ENCODE data around the gene ACTL6B.

ACTL6B gene

GRCh38 chr7:100683659-100684533, 27.6 kb upstream of the ACTL6B start:
- no peak for DNase-seq

GRCh38 chr7:100682991-100683658, 26.9 kb upstream of the ACTL6B start:
- DNase-seq, result no peak

- no peak for DNase-seq
Observed at GRCh38 chr7:100682228-100682741, 26.0 kb upstream of the ACTL6B start.

- DNase-seq, result no peak
Observed at GRCh38 chr7:100681491-100682227, 25.4 kb upstream of the ACTL6B start.

- no peak for DNase-seq
Observed at GRCh38 chr7:100680576-100681271, 24.5 kb upstream of the ACTL6B start.

- no peak for DNase-seq
Observed at GRCh38 chr7:100679927-100680575, 23.8 kb upstream of the ACTL6B start.

- DNase-seq, result no peak
Observed at GRCh38 chr7:100679129-100679926, 23.1 kb upstream of the ACTL6B start.

- no peak for DNase-seq
Observed at GRCh38 chr7:100678291-100678984, 22.2 kb upstream of the ACTL6B start.

- DNase-seq, result no peak
Observed at GRCh38 chr7:100677308-100678267, 21.3 kb upstream of the ACTL6B start.

GRCh38 chr7:100676501-100677306, 20.5 kb upstream of the ACTL6B start:
- no peak for DNase-seq

GRCh38 chr7:100675581-100676350, 19.5 kb upstream of the ACTL6B start:
- DNase-seq, result peak; percentile 53 to 56

GRCh38 chr7:100675105-100675451, 18.8 kb upstream of the ACTL6B start:
- no peak for DNase-seq

GRCh38 chr7:100674411-100675104, 18.3 kb upstream of the ACTL6B start:
- peak; percentile 6 to 62 for DNase-seq

GRCh38 chr7:100673942-100674410, 17.7 kb upstream of the ACTL6B start:
- DNase-seq, result peak in 1 of 2 donors; percentile 82

GRCh38 chr7:100673302-100673941, 17.2 kb upstream of the ACTL6B start, which contains the start of gene GNB2:
Gene GNB2 (plus strand): TSS chr7:100673740. CDS start chr7:100676266, 2,526 bp downstream.
- DNase-seq, result peak; percentile 96
